IgD-negative memory B cell (primary cell): ENCODE data around the gene MAST2. TPM values are rescaled to one million over a fixed set of nuclear protein-coding genes. Genes with fewer than 3 reads are reported as not detected.
A peak's percentile ranks its signal among the peaks of the same experiment; 100 is the strongest.

ENCODE experiments used
- H3K27ac Mint-ChIP-seq, 3 donors: one replicate each; pipeline ENCODE4 v1.8.0; 2020 to 2022; ENCODE audit warnings: mild to moderate bottlenecking in 3 of 3, mixed read lengths in 3 of 3, moderate library complexity in 1 of 3
- H3K27me3 Mint-ChIP-seq: one replicate; pipeline ENCODE4 v1.8.0; 2021; ENCODE audit warnings: mixed read lengths
- H3K36me3 Mint-ChIP-seq: one replicate; pipeline ENCODE4 v1.8.0; 2020; ENCODE audit warnings: mild to moderate bottlenecking, mixed read lengths
- H3K4me1 Mint-ChIP-seq, 3 donors: one replicate each; pipeline ENCODE4 v1.8.0; 2020 to 2022; ENCODE audit warnings: mixed read lengths in 3 of 3, mild to moderate bottlenecking in 1 of 3
- H3K4me3 Mint-ChIP-seq, 4 donors: one replicate each; pipeline ENCODE4 v1.8.0; 2020 to 2022; ENCODE audit warnings: mild to moderate bottlenecking in 4 of 4, mixed read lengths in 4 of 4, moderate library complexity in 3 of 4
- H3K9me3 Mint-ChIP-seq, 3 donors: one replicate each; pipeline ENCODE4 v1.8.0; 2020 to 2021; ENCODE audit warnings: mixed read lengths in 3 of 3, mild to moderate bottlenecking in 1 of 3
- polyA plus RNA-seq: library from polyadenylated mRNA; unstranded; fragments of 300-500 nt; fragmentation: Illumina TruSeq; gene quantifications from one replicate; pipeline ENCODE4 v1.2.3, GENCODE V29; 2021

MAST2 gene
- polyA plus RNA-seq, 1 donor from 2014 or later: 3.1 TPM

DNA sequence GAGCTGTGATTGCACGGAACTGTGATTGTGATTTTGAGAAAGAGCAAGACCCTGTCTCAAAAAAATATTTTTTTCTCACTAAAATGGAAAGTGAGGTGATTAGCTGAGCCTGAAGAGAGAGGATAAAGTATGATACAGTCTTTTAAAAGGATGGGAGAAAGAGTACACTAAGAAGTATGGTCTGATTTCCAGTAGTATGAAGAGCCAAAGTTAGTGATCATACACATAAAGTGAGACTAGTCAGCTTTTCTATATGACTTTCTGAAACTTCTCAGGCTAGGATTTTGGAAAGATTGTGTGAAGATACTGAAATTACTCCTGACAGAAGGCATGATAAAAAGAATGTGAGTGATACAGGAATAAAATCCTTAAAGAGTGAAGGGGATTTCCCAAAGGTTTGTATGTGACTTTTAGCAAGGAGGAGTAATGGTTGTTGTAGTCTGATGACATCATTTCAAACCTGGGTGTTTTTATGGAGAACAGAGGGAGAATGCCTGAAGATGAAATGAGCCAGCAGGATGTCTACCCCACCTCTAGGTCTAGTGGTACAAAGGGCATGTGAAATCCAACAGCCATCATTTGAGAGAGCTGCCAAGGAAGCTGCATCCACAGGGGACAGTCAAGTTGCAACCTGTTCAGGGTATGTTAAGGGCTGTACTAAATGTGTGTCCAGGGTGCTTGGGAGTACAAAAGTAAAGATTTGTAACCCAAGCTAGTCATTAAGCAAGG, 171.3 kb downstream of the MAST2 start:
- Mint-ChIP-seq H3K4me3 (no peak overlapping the region), H3K36me3 (peaks cover 2% of the 10 kb centered on the region), H3K27me3 (no peaks in the 10 kb centered on the region), H3K9me3 (no peaks in the 10 kb centered on the region), H3K4me1 (no peaks in the 10 kb centered on the region), H3K27ac (no peak overlapping the region)

GRCh38 chr1:45976623-45977022, 173.2 kb downstream of the MAST2 start:
- no peaks in the 10 kb centered on the region for H3K27me3 Mint-ChIP-seq
- H3K27ac Mint-ChIP-seq: peak overlapping the region in 1 of 3 donors; percentile 8
- no peaks in the 10 kb centered on the region for H3K4me1 Mint-ChIP-seq
- peaks cover 0 to 3% (median 0%) of the 10 kb centered on the region in 3 donors for H3K9me3 Mint-ChIP-seq
- H3K4me3 Mint-ChIP-seq: no peak overlapping the region
- peaks cover 2% of the 10 kb centered on the region for H3K36me3 Mint-ChIP-seq

DNA sequence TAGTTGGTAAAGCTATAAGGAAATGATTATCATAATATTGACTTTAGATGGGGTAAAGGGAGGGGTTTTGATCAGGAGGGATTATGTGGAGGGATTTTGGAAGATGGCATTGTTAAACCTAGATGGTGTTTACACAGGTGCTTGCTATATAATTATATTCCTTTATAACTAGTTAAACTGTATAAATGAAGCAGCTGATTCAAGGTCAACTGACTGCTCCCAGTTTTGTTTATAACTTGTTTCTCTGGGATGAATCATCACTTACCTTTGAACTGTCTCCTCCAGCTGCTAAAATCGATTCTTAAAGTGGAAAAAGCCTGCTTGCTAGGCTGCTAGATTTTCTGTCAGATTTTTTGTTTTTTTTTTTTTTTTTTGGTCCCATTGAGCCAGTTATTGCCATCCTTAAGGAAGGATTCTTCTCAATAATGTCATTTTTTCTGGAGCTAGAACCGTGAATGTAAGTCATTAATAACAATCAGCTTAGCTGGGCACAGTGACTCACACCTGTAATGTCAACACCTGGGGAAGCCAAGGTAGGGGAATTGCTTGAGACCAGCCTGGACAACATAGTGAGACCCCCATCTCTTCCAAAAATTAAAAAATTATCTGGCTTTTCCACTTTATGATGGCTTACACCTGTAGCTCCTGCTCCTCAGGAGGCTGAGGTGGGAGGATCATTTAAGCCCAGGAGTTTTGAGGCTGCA, 175.8 kb downstream of the MAST2 start:
- Mint-ChIP-seq H3K4me1 (no peaks in the 10 kb centered on the region), H3K9me3 (peaks cover 0 to 3% (median 0%) of the 10 kb centered on the region in 3 donors), H3K4me3 (no peak overlapping the region), H3K27me3 (no peaks in the 10 kb centered on the region), H3K27ac (no peak overlapping the region), H3K36me3 (peaks cover 2% of the 10 kb centered on the region)

- Mint-ChIP-seq H3K4me3 (no peak overlapping the region), H3K36me3 (peaks cover 2% of the 10 kb centered on the region), H3K27ac (no peak overlapping the region)
These were observed 176.4 kb downstream of the MAST2 start for GRCh38 chr1:45979778-45980176.

GRCh38 chr1:45982359-45982758, 178.9 kb downstream of the MAST2 start:
- Mint-ChIP-seq H3K27ac (no peak overlapping the region), H3K36me3 (peaks cover 2% of the 10 kb centered on the region), H3K27me3 (no peaks in the 10 kb centered on the region)

More at GRCh38 chr1:45979778-45980176, 176.4 kb downstream of the MAST2 start:
- H3K27me3 Mint-ChIP-seq: no peaks in the 10 kb centered on the region
- H3K4me1 Mint-ChIP-seq: no peaks in the 10 kb centered on the region
- peaks cover 0 to 3% (median 0%) of the 10 kb centered on the region in 3 donors for H3K9me3 Mint-ChIP-seq

GRCh38 chr1:45983967-45984366, 180.6 kb downstream of the MAST2 start:
- Mint-ChIP-seq H3K27ac (no peak overlapping the region), H3K36me3 (peaks cover 2% of the 10 kb centered on the region), H3K27me3 (no peaks in the 10 kb centered on the region), H3K4me1 (no peaks in the 10 kb centered on the region), H3K9me3 (peaks cover 0 to 3% (median 0%) of the 10 kb centered on the region in 3 donors), H3K4me3 (no peak overlapping the region)

More at GRCh38 chr1:45982359-45982758, 178.9 kb downstream of the MAST2 start:
- no peak overlapping the region for H3K4me3 Mint-ChIP-seq
- no peaks in the 10 kb centered on the region for H3K4me1 Mint-ChIP-seq
- H3K9me3 Mint-ChIP-seq: peaks cover 0 to 3% (median 0%) of the 10 kb centered on the region in 3 donors

GRCh38 chr1:45987204-45987603, 183.8 kb downstream of the MAST2 start:
- Mint-ChIP-seq H3K9me3 (peaks cover 0 to 3% (median 2%) of the 10 kb centered on the region in 3 donors), H3K4me3 (no peak overlapping the region), H3K27me3 (no peaks in the 10 kb centered on the region), H3K36me3 (no peaks in the 10 kb centered on the region), H3K4me1 (peaks cover 2 to 8% (median 6%) of the 10 kb centered on the region in 3 donors), H3K27ac (no peak overlapping the region)

DNA sequence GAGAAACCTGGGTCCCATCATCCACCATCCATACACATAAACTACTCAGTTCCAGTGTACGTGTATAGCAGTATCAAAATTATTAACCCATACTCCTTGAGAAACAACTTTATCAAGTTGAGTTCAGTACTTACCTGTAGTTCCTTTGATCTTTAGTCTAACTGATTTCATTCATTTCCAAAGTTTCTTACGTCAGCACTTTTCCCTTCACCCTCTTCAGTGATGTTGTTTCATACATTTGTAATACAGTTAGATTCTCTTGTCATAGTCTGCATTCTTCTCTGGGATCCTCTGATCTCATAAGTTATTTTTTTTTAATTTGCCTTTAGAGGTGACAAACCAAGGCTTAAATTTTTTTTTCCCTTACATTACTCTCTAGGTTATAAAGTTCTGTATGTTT, 185.8 kb downstream of the MAST2 start:
- Mint-ChIP-seq H3K9me3 (peaks cover 0 to 3% (median 2%) of the 10 kb centered on the region in 3 donors), H3K4me3 (no peak overlapping the region)

DNA sequence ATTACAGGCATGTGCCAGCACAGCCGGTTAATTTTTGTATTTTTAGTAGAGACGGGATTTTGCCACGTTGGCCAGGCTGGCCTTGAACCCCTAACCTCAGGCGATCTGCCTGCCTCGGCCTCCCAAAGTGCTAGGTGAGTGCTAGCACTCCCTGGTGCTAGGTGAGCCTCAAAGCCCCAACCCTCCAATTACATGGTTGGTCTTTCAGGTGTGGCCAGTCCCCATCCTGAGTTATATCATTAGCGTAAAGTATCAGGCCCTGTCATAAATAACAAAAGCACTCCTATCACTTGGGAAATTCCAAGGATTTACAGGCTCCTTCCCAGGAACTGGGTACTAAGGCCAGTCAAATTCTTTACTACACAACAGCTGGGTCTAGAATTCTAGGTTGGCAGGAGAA, 191.0 kb downstream of the MAST2 start:
- peaks cover 1% of the 10 kb centered on the region for H3K36me3 Mint-ChIP-seq
- H3K4me1 Mint-ChIP-seq: peaks cover 2 to 8% (median 6%) of the 10 kb centered on the region in 3 donors
- H3K27ac Mint-ChIP-seq: no peak overlapping the region
- no peaks in the 10 kb centered on the region for H3K27me3 Mint-ChIP-seq
- H3K9me3 Mint-ChIP-seq: peaks cover 0 to 3% (median 2%) of the 10 kb centered on the region in 3 donors
- no peak overlapping the region for H3K4me3 Mint-ChIP-seq

More for the DNA sequence above, 185.8 kb downstream of the MAST2 start:
- H3K27me3 Mint-ChIP-seq: no peaks in the 10 kb centered on the region
- no peaks in the 10 kb centered on the region for H3K36me3 Mint-ChIP-seq
- H3K4me1 Mint-ChIP-seq: peaks cover 2 to 8% (median 6%) of the 10 kb centered on the region in 3 donors
- no peak overlapping the region for H3K27ac Mint-ChIP-seq

- Mint-ChIP-seq H3K4me3 (no peak overlapping the region), H3K9me3 (peaks cover 0 to 3% (median 2%) of the 10 kb centered on the region in 3 donors), H3K4me1 (peaks cover 2 to 6% (median 6%) of the 10 kb centered on the region in 3 donors), H3K27me3 (no peaks in the 10 kb centered on the region), H3K27ac (no peak overlapping the region), H3K36me3 (peaks cover 6% of the 10 kb centered on the region)
These were observed 191.9 kb downstream of the MAST2 start for GRCh38 chr1:45995298-45995697.

DNA sequence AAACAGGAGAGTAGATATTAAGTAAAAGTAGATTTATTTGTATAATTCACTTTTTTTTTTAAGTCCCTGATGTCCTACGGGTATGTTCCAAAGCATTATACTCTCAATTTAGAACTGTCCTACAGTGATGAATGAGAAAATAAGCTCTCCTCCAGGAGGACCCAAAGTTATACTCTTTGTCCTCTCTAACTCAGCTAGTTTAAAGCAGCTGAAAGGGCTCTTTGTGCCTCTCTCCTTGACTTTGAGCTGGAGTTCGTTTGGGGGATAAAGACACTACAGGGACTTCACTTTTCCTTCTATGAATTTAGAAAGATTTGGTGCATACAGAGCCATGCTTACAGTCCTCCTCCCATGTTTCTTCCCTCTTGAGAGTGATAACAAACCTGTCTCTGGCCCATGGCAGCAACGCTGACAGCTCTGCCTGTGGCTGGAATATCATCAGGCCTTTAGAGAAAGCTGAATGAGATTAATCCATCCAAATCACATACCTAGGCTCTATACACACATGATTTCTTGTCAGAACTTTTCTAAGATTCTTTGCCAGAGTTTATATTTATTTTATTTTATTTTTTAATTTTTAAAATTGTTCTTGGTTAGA, 194.7 kb downstream of the MAST2 start:
- Mint-ChIP-seq H3K27ac (no peak overlapping the region), H3K4me3 (no peak overlapping the region), H3K36me3 (peaks cover 6% of the 10 kb centered on the region), H3K27me3 (no peaks in the 10 kb centered on the region), H3K9me3 (no peaks in the 10 kb centered on the region), H3K4me1 (no peaks in the 10 kb centered on the region)

- H3K36me3 Mint-ChIP-seq: peaks cover 8% of the 10 kb centered on the region
- no peaks in the 10 kb centered on the region for H3K4me1 Mint-ChIP-seq
- no peaks in the 10 kb centered on the region for H3K27me3 Mint-ChIP-seq
- H3K27ac Mint-ChIP-seq: no peak overlapping the region
- H3K4me3 Mint-ChIP-seq: no peak overlapping the region
- no peaks in the 10 kb centered on the region for H3K9me3 Mint-ChIP-seq
These were observed 196.1 kb downstream of the MAST2 start for GRCh38 chr1:45999507-45999906.

DNA sequence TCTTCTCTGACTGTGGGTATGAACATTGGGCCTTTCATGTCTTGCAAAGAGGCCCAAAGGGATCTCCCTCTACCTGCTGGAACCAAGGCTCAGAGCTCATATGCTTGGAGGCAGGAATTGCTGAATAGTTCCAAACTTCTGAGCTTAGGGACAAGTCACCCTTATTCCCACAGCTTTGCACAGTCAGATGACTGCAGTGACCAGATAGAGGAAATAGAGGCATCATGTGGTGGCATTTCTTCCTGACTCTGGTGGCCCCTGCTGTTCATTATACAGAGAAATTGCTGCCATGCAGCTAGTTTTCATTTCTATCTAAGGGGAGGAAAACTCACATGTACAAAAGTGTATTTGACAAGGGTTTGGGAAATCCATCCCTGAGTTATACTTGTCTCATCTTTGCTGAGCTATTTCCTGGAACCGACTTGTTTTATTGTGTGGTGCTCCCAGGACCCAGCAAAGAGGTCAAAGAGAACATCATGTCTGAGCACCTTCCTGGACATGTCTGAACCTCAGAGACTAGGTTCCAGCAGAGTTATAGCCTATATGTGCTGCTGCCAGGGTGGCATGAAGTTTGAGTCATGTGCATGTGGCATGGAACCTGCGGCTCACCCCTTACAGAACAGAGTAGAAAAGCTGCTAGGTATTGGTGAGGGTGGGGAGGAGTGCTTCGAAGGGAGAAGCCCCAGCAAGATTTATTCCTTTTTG, 197.8 kb downstream of the MAST2 start:
- Mint-ChIP-seq H3K9me3 (no peaks in the 10 kb centered on the region), H3K4me3 (no peak overlapping the region), H3K27ac (no peak overlapping the region), H3K36me3 (peaks cover 8% of the 10 kb centered on the region), H3K4me1 (no peaks in the 10 kb centered on the region), H3K27me3 (no peaks in the 10 kb centered on the region)

- no peak overlapping the region for H3K27ac Mint-ChIP-seq
- peaks cover 13% of the 10 kb centered on the region for H3K36me3 Mint-ChIP-seq
- H3K4me3 Mint-ChIP-seq: no peak overlapping the region
- no peaks in the 10 kb centered on the region for H3K4me1 Mint-ChIP-seq
- no peaks in the 10 kb centered on the region for H3K9me3 Mint-ChIP-seq
- H3K27me3 Mint-ChIP-seq: no peaks in the 10 kb centered on the region
These were observed 199.2 kb downstream of the MAST2 start for GRCh38 chr1:46002551-46003150.
